SKM-1 treated with dmso at 0.1 percent for 144 hours (cell line): Measurements from ENCODE around the gene DLGAP1.
"Not testable (repeated sequence)": the region's sequence is repeated elsewhere in the genome, so short reads cannot be mapped to it uniquely, and the experiment has no call there.

Source experiments
- DNase-seq: peaks from one replicate; lab custom pipeline; 2025; ENCODE audit not compliant: unreplicated experiment; lab: John Stamatoyannopoulos, UW

Gene DLGAP1

GRCh38 chr18:4096486-4096885 is 358.6 kb downstream of the DLGAP1 start:
- DNase-seq: no peak

DNA sequence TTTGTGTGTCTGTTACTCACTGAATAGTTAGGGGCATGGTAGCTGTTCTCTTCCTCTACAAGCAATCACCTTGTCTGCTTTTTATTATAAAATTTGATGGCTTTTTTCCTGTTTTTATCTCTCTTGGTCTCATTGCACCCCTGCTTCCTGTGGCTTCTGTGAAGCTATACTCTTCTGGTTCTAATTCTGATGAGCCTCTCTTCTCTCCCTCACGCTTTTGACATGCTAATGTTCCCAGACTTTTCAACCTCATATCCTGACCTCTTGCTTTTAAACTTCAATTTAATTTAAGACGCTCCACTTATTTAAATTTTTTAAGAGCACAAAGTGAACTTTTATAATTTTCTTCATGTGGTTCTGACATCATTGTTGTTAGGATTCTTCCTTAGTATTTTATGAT is 361.4 kb downstream of the DLGAP1 start:
- no peak for DNase-seq

- no peak for DNase-seq
Observed at GRCh38 chr18:4084382-4084900, 370.7 kb downstream of the DLGAP1 start.

GRCh38 chr18:4078246-4078645 is 376.9 kb downstream of the DLGAP1 start:
- DNase-seq: no peak

DNA sequence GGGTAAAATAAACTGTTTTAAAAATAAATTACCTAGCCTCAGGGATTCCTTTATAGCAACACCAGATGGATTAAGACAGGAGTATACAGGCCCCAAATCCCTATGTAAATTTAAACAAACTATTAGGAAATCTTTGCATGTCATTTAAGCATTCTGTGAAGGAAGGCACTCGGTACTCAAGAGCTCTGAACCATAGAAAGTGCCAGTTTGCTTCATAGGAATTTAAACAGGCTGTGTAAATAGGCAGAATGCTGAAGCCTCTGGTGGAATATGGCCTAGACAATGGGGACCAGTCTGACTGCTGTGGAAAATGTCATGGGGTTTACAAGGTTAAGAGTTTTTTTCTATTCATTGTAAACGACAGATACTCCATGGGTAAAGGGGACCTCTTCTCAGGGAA is 377.4 kb downstream of the DLGAP1 start:
- no peak for DNase-seq

GRCh38 chr18:4077204-4077603 is 377.9 kb downstream of the DLGAP1 start:
- no peak for DNase-seq

GRCh38 chr18:4074647-4075046 is 380.5 kb downstream of the DLGAP1 start:
- no peak for DNase-seq

GRCh38 chr18:4069183-4069582 is 385.9 kb downstream of the DLGAP1 start:
- DNase-seq: no peak

DNA sequence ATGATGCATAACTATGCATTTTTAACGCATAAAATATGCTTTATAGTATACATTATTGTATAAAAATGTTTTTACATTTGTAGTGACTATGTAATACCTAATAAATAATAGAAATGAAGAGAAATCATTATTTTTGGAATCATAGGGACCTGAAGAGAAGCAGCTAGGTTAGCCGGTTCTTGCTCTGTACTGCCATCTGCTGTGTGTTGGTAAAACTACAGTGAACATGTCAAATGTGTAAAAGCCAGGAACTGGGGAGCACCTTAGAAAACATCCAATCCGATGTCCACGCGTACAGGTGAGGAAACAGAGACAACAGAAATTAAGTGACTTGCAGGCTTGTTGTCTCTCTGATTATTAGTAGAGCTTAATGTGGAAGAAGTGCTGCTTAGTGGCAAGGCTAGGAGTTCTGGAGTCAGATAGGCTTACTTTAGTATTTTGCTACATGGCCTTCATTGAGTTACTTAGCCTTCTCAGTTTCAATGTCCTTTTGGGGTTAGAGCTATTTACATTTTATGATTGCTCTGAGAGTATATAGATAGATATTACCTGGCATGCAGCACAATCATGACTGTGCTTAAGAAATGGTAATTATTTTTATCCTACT is 386.5 kb downstream of the DLGAP1 start:
- DNase-seq: peak; percentile 34

GRCh38 chr18:4063545-4063944 is 391.6 kb downstream of the DLGAP1 start:
- DNase-seq: no peak

GRCh38 chr18:4060427-4061281 is 394.5 kb downstream of the DLGAP1 start:
- peak; percentile 81 for DNase-seq

GRCh38 chr18:4058179-4058578 is 396.9 kb downstream of the DLGAP1 start:
- DNase-seq: no peak

GRCh38 chr18:4040391-4041092 is 414.6 kb downstream of the DLGAP1 start:
- no peak for DNase-seq

DNA sequence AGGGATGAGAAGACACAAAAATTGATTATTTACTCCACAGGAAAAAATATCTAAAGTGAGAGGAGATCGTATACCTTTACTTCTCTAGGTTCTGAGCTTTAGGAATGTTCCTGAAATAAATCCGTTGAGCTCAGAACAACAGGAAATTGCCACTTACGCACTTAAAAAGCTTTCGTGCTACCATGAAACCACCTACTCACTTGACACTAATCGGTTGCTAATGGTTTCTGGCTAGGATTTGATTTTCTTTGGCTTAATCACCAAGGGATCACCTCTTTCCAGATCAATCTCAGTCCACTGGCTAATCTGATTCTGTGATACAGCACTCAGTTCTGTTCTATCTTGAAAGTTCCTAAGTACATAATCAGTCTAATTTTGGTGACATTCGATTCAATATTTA is 419.6 kb downstream of the DLGAP1 start:
- no peak for DNase-seq

DNA sequence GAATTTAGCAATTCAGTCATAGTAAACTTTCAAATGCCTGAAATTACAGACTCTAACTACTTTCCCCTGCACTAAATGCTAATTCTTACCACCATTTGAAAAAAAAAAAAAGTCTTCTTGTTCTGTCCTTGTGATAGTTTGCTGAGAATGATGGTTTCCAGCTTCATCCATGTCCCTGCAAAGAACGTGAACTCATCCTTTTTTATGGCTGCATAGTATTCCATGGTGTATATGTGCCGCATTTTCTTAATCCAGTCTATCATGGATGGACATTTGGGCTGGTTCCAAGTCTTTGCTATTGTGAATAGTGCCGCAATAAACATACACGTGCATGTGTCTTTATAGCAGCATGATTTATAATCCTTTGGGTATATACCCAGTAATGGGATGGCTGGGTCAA is 420.3 kb downstream of the DLGAP1 start:
- not testable (repeated sequence) for DNase-seq

- DNase-seq: no peak
Observed at GRCh38 chr18:4026542-4026941, 428.6 kb downstream of the DLGAP1 start.

DNA sequence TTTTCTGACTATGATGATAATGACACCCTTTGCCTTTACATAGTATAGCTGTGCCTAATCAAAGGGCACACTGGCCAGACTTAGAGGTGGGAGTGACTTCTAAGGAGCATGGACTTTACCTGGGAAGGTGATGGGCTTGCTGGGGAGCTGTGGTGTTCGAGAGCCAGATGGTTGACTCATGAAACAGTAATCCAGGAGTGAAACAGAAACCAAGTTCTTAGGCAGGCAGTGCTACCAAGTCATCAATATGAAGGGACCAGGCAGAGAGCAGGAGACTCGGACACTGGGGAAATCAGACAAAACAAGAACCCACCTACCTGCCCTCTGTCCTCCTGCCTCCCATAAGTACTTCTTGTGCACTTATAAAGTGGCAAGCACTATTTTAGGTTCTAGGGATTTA is 430.4 kb downstream of the DLGAP1 start:
- DNase-seq: no peak

DNA sequence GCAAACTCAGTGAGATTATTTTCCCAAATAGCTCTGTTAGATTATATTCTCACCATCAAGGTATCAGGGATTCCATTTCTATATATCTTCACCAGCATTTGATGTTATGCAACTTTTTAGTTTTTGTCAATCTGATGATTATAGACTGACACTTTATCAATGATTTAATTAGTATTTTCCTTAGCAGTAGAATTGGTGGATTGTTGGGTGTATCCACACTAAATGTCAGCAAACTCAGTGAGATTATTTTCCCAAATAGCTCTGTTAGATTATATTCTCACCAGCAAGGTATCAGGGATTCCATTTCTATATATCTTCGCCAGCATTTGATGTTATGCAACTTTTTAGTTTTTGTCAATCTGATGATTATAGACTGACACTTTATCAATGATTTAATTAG is 432.4 kb downstream of the DLGAP1 start:
- DNase-seq: not testable (repeated sequence)

DNA sequence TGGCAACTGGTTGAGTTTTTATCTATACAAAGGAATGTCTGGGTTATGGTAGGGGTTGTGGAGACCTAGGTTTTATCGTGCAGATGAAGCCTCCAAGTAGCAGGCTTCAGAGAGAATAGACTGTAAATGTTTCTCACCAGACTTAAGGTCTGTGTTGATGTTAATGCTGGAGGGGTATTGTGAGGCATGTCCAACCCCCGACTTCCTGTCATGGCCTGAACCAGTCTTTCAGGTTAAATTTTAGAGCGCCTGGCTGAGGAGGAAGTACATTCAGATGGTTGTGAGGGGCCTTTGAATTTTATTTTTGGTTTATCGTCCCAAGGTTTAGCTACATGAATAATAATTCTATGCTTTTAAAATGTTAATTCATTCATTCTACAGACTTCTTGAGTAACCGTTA is 435.1 kb downstream of the DLGAP1 start:
- DNase-seq: no peak

- DNase-seq: no peak
Observed at GRCh38 chr18:4017480-4017879, 437.6 kb downstream of the DLGAP1 start.

- no peak for DNase-seq
Observed at GRCh38 chr18:4016391-4017049, 438.6 kb downstream of the DLGAP1 start.
